GM12891 (cell line): ENCODE data around the gene UTY.

ENCODE experiments used
- POLR2A ChIP-seq: IDR thresholded peaks from 2 replicates; pipeline ENCODE4 v1.6.1; 2011; ENCODE audit warnings: low read depth, low read length, control low read depth
- POLR2AphosphoS5 ChIP-seq: IDR thresholded peaks from 2 replicates; pipeline ENCODE4 v1.6.1; 2011; ENCODE audit warnings: low read depth, low read length, control low read depth
- SPI1 ChIP-seq: IDR thresholded peaks from 2 replicates; pipeline ENCODE4 v1.6.1; 2011; ENCODE audit warnings: low read depth, low read length, control low read depth

- no peak for TF ChIP-seq POLR2A
- no peak for TF ChIP-seq POLR2AphosphoS5
- TF ChIP-seq SPI1 = no peak
These were observed at the start of gene UTY for GRCh38 chrY:13479828-13480227.
